Neural crest cell (in vitro differentiated cells): ENCODE results near the gene SPHK2. TPM values are rescaled to one million over a fixed set of nuclear protein-coding genes. Genes with fewer than 3 reads are reported as not detected.

Source experiments
- DNase-seq: peaks from one replicate; pipeline ENCODE4 v3.0.0; 2021; ENCODE audit warnings: low read depth, mixed read lengths, low spot score
- H3K27ac Mint-ChIP-seq: one replicate; pipeline ENCODE4 v1.8.0; 2021; ENCODE audit warnings: mild to moderate bottlenecking, mixed read lengths; ENCODE audit not compliant: unreplicated experiment
- H3K27me3 Mint-ChIP-seq: 2 replicates; pipeline ENCODE4 v1.8.0; 2021; ENCODE audit warnings: low read depth, mild to moderate bottlenecking, mixed read lengths
- H3K36me3 Mint-ChIP-seq: 2 replicates; pipeline ENCODE4 v1.8.0; 2021; ENCODE audit warnings: low read depth, mild to moderate bottlenecking, mixed read lengths
- H3K4me1 Mint-ChIP-seq: 2 replicates; pipeline ENCODE4 v1.8.0; 2021; ENCODE audit warnings: mixed read lengths
- H3K4me3 Mint-ChIP-seq: one replicate; pipeline ENCODE4 v1.8.0; 2021; ENCODE audit warnings: mild to moderate bottlenecking, mixed read lengths
- H3K9me3 Mint-ChIP-seq: 2 replicates; pipeline ENCODE4 v1.8.0; 2021; ENCODE audit warnings: mixed read lengths
- CTCF ChIP-seq: fragments of 200-600 bp; sonication (generic); conservative IDR thresholded peaks from 2 replicates; pipeline ENCODE4 v1.5.0; 2021; ENCODE audit warnings: antibody characterized with exemption, mild to moderate bottlenecking
- total RNA-seq: library from RNA; stranded (reverse); gene quantifications from 2 replicates; pipeline ENCODE4 v1.2.1, GENCODE V29; 2021

SPHK2 gene
- total RNA-seq, 1 donor from 2014 or later = 50.3 TPM

- peaks cover 9% of the 10 kb centered on the region for H3K4me1 Mint-ChIP-seq
- H3K27ac Mint-ChIP-seq = no peak overlapping the region
- H3K27me3 Mint-ChIP-seq = peaks cover 32% of the 10 kb centered on the region
- H3K36me3 Mint-ChIP-seq = no peaks in the 10 kb centered on the region
- peak; percentile 23 for TF ChIP-seq CTCF
- no peaks in the 10 kb centered on the region for H3K9me3 Mint-ChIP-seq
- no peak for DNase-seq
- H3K4me3 Mint-ChIP-seq = no peak overlapping the region
Observed at GRCh38 chr19:48591021-48591420, 28.3 kb upstream of the SPHK2 start.

- no peaks in the 10 kb centered on the region for H3K36me3 Mint-ChIP-seq
- no peak overlapping the region for H3K27ac Mint-ChIP-seq
- no peaks in the 10 kb centered on the region for H3K4me1 Mint-ChIP-seq
- TF ChIP-seq CTCF = no peak
- H3K27me3 Mint-ChIP-seq = peaks cover 11% of the 10 kb centered on the region
- no peaks in the 10 kb centered on the region for H3K9me3 Mint-ChIP-seq
- DNase-seq = no peak
- H3K4me3 Mint-ChIP-seq = no peak overlapping the region
Observed at GRCh38 chr19:48595171-48595570, 24.1 kb upstream of the SPHK2 start.

DNA sequence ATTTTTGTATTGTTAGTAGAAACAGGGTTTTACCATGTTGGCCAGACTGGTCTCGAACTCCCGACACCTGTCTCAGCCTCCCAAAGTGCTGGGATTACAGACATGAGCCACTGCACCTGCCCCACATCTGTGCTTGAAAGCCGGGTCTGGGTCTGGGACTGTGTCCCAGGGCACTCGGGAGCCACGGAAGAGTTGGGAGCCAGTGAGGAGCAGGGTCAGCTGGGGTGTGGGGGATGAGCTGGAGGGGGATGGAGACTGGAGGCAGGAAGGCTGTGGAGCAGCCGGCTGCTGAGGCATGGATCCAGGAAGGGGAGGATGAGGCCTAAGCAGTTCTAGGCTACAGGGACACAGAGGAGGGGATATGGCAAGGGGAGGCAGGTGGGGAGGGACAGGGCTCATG, 23.5 kb upstream of the SPHK2 start:
- Mint-ChIP-seq H3K27me3 (peaks cover 6% of the 10 kb centered on the region), H3K27ac (no peak overlapping the region), H3K4me1 (no peaks in the 10 kb centered on the region), H3K9me3 (no peaks in the 10 kb centered on the region), H3K36me3 (no peaks in the 10 kb centered on the region), H3K4me3 (no peak overlapping the region)
- no peak for TF ChIP-seq CTCF
- DNase-seq = no peak

- no peaks in the 10 kb centered on the region for H3K36me3 Mint-ChIP-seq
- H3K9me3 Mint-ChIP-seq = no peaks in the 10 kb centered on the region
- TF ChIP-seq CTCF = no peak
- H3K4me3 Mint-ChIP-seq = no peak overlapping the region
- no peak overlapping the region for H3K27ac Mint-ChIP-seq
- no peak for DNase-seq
- H3K4me1 Mint-ChIP-seq = no peaks in the 10 kb centered on the region
- peaks cover 2% of the 10 kb centered on the region for H3K27me3 Mint-ChIP-seq
Observed at GRCh38 chr19:48596237-48596636, 23.1 kb upstream of the SPHK2 start.

DNA sequence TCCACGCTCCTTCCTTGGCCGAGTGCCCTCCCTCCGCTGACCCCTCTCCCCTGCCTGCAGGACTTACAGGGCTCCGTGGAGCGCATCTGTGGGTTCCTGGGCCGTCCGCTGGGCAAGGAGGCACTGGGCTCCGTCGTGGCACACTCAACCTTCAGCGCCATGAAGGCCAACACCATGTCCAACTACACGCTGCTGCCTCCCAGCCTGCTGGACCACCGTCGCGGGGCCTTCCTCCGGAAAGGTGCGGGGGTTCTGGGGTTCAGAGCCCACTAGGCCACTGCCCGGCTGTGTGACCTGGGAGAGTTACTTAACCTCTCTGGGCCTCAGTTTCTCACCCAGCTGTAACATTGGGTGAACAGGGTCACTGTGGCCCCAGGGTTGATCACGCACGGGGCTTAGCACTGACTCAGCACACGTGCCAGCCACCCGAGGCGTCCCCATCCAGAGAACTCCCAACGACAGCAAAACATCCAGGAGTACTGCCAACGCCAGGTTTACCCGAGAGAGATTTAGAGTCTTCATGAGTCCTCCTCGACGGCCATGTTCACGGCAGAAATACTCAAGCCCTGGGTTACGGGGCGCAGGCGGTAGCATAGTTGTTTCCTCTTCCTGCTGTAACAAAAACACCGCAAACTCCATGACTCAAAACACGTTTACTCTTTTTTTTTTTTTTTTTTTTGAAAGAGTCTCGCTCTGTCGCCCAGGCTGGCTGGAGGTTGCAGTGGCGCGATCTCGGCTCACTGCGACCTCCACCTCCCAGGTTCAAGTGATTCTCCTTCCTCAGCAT, 22.4 kb upstream of the SPHK2 start:
- Mint-ChIP-seq H3K9me3 (no peaks in the 10 kb centered on the region), H3K4me1 (no peaks in the 10 kb centered on the region), H3K27me3 (no peaks in the 10 kb centered on the region), H3K4me3 (no peak overlapping the region), H3K27ac (no peak overlapping the region), H3K36me3 (no peaks in the 10 kb centered on the region)
- DNase-seq = no peak
- no peak for TF ChIP-seq CTCF
